Measurements from ENCODE around the gene IGF1. TPM values are rescaled to one million over a fixed set of nuclear protein-coding genes. Genes with fewer than 3 reads are reported as not detected.

The IGF1 gene
- total RNA-seq, 2 experiments from 2014 or later: 0.90 to 1.2 TPM

GRCh38 chr12:102351322-102351721 lies 129.0 kb downstream of the IGF1 start:
- H3K4me3 Mint-ChIP-seq: no peak overlapping the region
- no peak for TF ChIP-seq CTCF (IDR thresholded peaks at IDR 0.05)
- ATAC-seq (no peak), DNase-seq (no peak)
- ChIA-PET POLR2A (interaction anchor here (0.6 kb wide), 1 partner anchor 142 kb away, joined by 3 read pairs; no protein-coding TSS in a partner anchor), CTCF (no interaction called here)
- no peaks in the 10 kb centered on the region for H3K4me1 Mint-ChIP-seq (ENCODE audit: low read depth)
- intact Hi-C loops (cut with micrococcal nuclease): no loop called here
- H3K27me3 Mint-ChIP-seq: peaks cover 2% of the 10 kb centered on the region
- H3K27ac Mint-ChIP-seq: no peak overlapping the region
- H3K36me3 Mint-ChIP-seq (ENCODE audit: low read depth): no peaks in the 10 kb centered on the region
- H3K9me3 Mint-ChIP-seq: peaks cover 6% of the 10 kb centered on the region

GRCh38 chr12:102350070-102350469 lies 130.3 kb downstream of the IGF1 start:
- H3K27me3 Mint-ChIP-seq: peaks cover 2% of the 10 kb centered on the region
- POLR2A ChIA-PET: no interaction called here
- TF ChIP-seq CTCF (IDR thresholded peaks at IDR 0.05): no peak
- intact Hi-C loops (cut with micrococcal nuclease): no loop called here
- H3K9me3 Mint-ChIP-seq: peaks cover 5% of the 10 kb centered on the region
- H3K36me3 Mint-ChIP-seq (ENCODE audit: low read depth): no peaks in the 10 kb centered on the region
- no peak overlapping the region for H3K27ac Mint-ChIP-seq
- CTCF ChIA-PET: no interaction called here
- H3K4me1 Mint-ChIP-seq (ENCODE audit: low read depth): no peaks in the 10 kb centered on the region
- ATAC-seq (no peak), DNase-seq (no peak)
- H3K4me3 Mint-ChIP-seq: no peak overlapping the region

GRCh38 chr12:102349079-102349478 lies 131.3 kb downstream of the IGF1 start:
- no peak for TF ChIP-seq CTCF (IDR thresholded peaks at IDR 0.05)
- no peak overlapping the region for H3K4me3 Mint-ChIP-seq
- H3K4me1 Mint-ChIP-seq (ENCODE audit: low read depth): no peaks in the 10 kb centered on the region
- H3K27ac Mint-ChIP-seq: no peak overlapping the region
- ChIA-PET POLR2A (no interaction called here), CTCF (no interaction called here)
- no peaks in the 10 kb centered on the region for H3K36me3 Mint-ChIP-seq (ENCODE audit: low read depth)
- intact Hi-C loops (cut with micrococcal nuclease): no loop called here
- peaks cover 4% of the 10 kb centered on the region for H3K9me3 Mint-ChIP-seq
- ATAC-seq: no peak
- H3K27me3 Mint-ChIP-seq: peaks cover 2% of the 10 kb centered on the region
- no peak for DNase-seq

GRCh38 chr12:102347811-102348210 lies 132.6 kb downstream of the IGF1 start:
- no peaks in the 10 kb centered on the region for H3K36me3 Mint-ChIP-seq (ENCODE audit: low read depth)
- H3K4me1 Mint-ChIP-seq (ENCODE audit: low read depth): no peaks in the 10 kb centered on the region
- H3K9me3 Mint-ChIP-seq: peaks cover 2% of the 10 kb centered on the region
- no peak overlapping the region for H3K4me3 Mint-ChIP-seq
- no peak overlapping the region for H3K27ac Mint-ChIP-seq
- peaks cover 2% of the 10 kb centered on the region for H3K27me3 Mint-ChIP-seq
- POLR2A ChIA-PET: no interaction called here
- CTCF ChIA-PET: no interaction called here
- ATAC-seq (no peak), DNase-seq (no peak)
- no peak for TF ChIP-seq CTCF (IDR thresholded peaks at IDR 0.05)
- intact Hi-C loops (cut with micrococcal nuclease): no loop called here

Data from activated CD8-positive, alpha-beta T cell treated with anti-CD3 and anti-CD28 coated beads for 36 hours (primary cell).